Suprapubic skin (tissue), 4 donors: Measurements from ENCODE around the gene GFER. TPM values are rescaled to one million over a fixed set of nuclear protein-coding genes. Genes with fewer than 3 reads are reported as not detected.
"Not testable (repeated sequence)": the region's sequence is repeated elsewhere in the genome, so short reads cannot be mapped to it uniquely, and the experiment has no call there.

Experiments
- DNase-seq, 2 donors: peaks; one replicate each; pipeline ENCODE4 v3.0.0-alpha.2; 2019; ENCODE audit warnings: low spot score in 2 of 2
- H3K27ac ChIP-seq: fragments of 200-600 bp; sonication (generic); one replicate; pipeline ENCODE4 v1.5.1; 2019
- H3K27me3 ChIP-seq: fragments of 200-600 bp; sonication (generic); one replicate; pipeline ENCODE4 v1.5.1; 2019
- H3K36me3 ChIP-seq: fragments of 200-600 bp; sonication (generic); one replicate; pipeline ENCODE4 v1.5.1; 2019
- H3K4me1 ChIP-seq: fragments of 200-600 bp; sonication (generic); one replicate; pipeline ENCODE4 v1.5.1; 2019
- H3K4me3 ChIP-seq: fragments of 200-600 bp; sonication (generic); one replicate; pipeline ENCODE4 v1.5.1; 2019; ENCODE audit warnings: mild to moderate bottlenecking
- H3K9me3 ChIP-seq: fragments of 200-600 bp; sonication (generic); one replicate; pipeline ENCODE4 v1.5.1; 2019
- EP300 ChIP-seq: sonication (generic); formaldehyde crosslinking; IDR thresholded peaks from one replicate; pipeline ENCODE4 v1.6.1; 2017; ENCODE audit warnings: antibody characterized with exemption
- POLR2A ChIP-seq, 2 donors: fragments of 450-650 bp; IDR thresholded peaks; one replicate each; pipeline ENCODE4 v1.6.1; 2017; ENCODE audit warnings: antibody characterized with exemption in 2 of 2, mild to moderate bottlenecking in 2 of 2, moderate library complexity in 2 of 2
- POLR2AphosphoS5 ChIP-seq, 3 donors: sonication (generic); formaldehyde crosslinking; IDR thresholded peaks; one replicate each; pipeline ENCODE4 v1.6.1; 2017; ENCODE audit warnings: antibody characterized with exemption in 3 of 3
- WGBS: methylation state at CpG from one replicate; pipeline ENCODE4 v1.1.5; 2018; 5-methylcytosine and 5-hydroxymethylcytosine counted together
- total RNA-seq, 4 donors: library from RNA; depleted of rRNA; stranded (reverse); fragments of >200 nt; gene quantifications; one replicate each; pipeline ENCODE4 v1.1.0, GENCODE V29; 2016
- TF ChIP-seq, protein P1 (sequence below), 2 donors: fragments of 200-600 bp in 1 of 2; fragments of 450-650 bp in 1 of 2; sonication (generic) in 1 of 2; IDR thresholded peaks; one replicate each; pipeline ENCODE4 v1.5.1; 2016 to 2019; ENCODE audit warnings: antibody characterized with exemption in 2 of 2, mild to moderate bottlenecking in 1 of 2, moderate library complexity in 1 of 2

The GFER gene
- total RNA-seq, 4 donors from 2014 or later, result 7.0 to 11.2 (median 9.5) TPM

- 26% methylated on average over 6 of the region's 7 CpGs for WGBS
- no peak overlapping the region for H3K4me3 ChIP-seq
- H3K9me3 ChIP-seq, result no peaks in the 10 kb centered on the region
- peaks cover 11% of the 10 kb centered on the region for H3K4me1 ChIP-seq
- no peaks in the 10 kb centered on the region for H3K36me3 ChIP-seq
- no peak overlapping the region for H3K27ac ChIP-seq
- no peak for TF ChIP-seq EP300
- no peak for TF ChIP-seq POLR2A (IDR thresholded peaks at IDR 0.05)
- TF ChIP-seq, protein P1, sequence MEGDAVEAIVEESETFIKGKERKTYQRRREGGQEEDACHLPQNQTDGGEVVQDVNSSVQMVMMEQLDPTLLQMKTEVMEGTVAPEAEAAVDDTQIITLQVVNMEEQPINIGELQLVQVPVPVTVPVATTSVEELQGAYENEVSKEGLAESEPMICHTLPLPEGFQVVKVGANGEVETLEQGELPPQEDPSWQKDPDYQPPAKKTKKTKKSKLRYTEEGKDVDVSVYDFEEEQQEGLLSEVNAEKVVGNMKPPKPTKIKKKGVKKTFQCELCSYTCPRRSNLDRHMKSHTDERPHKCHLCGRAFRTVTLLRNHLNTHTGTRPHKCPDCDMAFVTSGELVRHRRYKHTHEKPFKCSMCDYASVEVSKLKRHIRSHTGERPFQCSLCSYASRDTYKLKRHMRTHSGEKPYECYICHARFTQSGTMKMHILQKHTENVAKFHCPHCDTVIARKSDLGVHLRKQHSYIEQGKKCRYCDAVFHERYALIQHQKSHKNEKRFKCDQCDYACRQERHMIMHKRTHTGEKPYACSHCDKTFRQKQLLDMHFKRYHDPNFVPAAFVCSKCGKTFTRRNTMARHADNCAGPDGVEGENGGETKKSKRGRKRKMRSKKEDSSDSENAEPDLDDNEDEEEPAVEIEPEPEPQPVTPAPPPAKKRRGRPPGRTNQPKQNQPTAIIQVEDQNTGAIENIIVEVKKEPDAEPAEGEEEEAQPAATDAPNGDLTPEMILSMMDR (IDR thresholded peaks at IDR 0.05), result no peak
- no peak for TF ChIP-seq POLR2AphosphoS5 (IDR thresholded peaks at IDR 0.05)
- H3K27me3 ChIP-seq, result no peaks in the 10 kb centered on the region
- no peak for DNase-seq
Measured at GRCh38 chr16:1950047-1950446, 33.9 kb upstream of the GFER start.

- no peak for TF ChIP-seq POLR2AphosphoS5 (IDR thresholded peaks at IDR 0.05)
- TF ChIP-seq, protein P1 (IDR thresholded peaks at IDR 0.05), result no peak
- TF ChIP-seq EP300, result no peak
- no peak for TF ChIP-seq POLR2A (IDR thresholded peaks at IDR 0.05)
- 66% methylated on average over 7 of the region's 19 CpGs for WGBS
- no peaks in the 10 kb centered on the region for H3K27me3 ChIP-seq
- H3K4me3 ChIP-seq, result no peak overlapping the region
- H3K4me1 ChIP-seq, result peaks cover 11% of the 10 kb centered on the region
- H3K36me3 ChIP-seq, result no peaks in the 10 kb centered on the region
- no peak overlapping the region for H3K27ac ChIP-seq
- DNase-seq, result no peak
- no peaks in the 10 kb centered on the region for H3K9me3 ChIP-seq
Measured at GRCh38 chr16:1950559-1950958, 33.4 kb upstream of the GFER start.

- DNase-seq, result peak in 1 of 2 donors; percentile 64
- H3K27me3 ChIP-seq, result no peaks in the 10 kb centered on the region
- no peaks in the 10 kb centered on the region for H3K36me3 ChIP-seq
- H3K27ac ChIP-seq, result no peak overlapping the region
- no peak overlapping the region for H3K4me3 ChIP-seq
- WGBS, result 95% methylated on average over 22 of the region's 22 CpGs
- no peak for TF ChIP-seq POLR2AphosphoS5 (IDR thresholded peaks at IDR 0.05)
- no peak for TF ChIP-seq POLR2A (IDR thresholded peaks at IDR 0.05)
- TF ChIP-seq, protein P1 (IDR thresholded peaks at IDR 0.05), result no peak
- no peak for TF ChIP-seq EP300
- peaks cover 12% of the 10 kb centered on the region for H3K4me1 ChIP-seq
- no peaks in the 10 kb centered on the region for H3K9me3 ChIP-seq
Measured at GRCh38 chr16:1953734-1954133, 30.3 kb upstream of the GFER start.

DNA sequence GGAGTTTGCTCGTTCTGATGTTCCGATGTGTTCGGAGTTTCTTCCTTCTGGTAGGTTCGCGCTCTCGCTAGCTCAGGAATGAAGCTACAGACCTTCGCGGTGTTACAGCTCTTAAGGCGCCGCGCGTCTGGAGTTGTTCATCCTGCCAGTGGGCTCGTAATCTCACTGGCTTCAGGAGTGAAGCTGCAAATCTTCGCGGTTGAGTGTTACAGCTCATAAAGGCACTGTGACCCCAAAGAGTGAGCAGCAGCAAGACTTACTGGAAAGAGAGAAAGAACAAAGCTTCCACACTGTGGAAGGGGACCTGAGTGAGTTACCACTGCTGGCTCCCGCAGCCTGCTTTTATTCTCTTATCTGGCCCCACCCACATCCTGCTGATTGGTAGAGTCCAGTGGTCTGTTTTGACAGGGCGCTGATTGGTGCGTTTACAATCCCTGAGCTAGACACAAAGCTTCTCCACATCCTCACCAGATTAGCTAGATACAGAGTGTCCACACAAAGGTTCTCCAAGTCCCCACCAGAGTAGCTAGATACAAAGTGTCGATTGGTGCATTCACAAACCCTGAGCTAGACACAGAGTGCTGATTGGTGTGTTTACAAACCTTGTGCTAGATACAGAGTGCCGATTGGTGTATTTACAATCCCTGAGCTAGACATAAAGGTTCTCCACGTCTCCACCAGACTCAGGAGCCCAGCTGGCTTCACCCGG, 26.4 kb upstream of the GFER start:
- 87% methylated on average over 15 of the region's 22 CpGs for WGBS
- not testable (repeated sequence) for H3K27ac ChIP-seq, H3K27me3 ChIP-seq, H3K9me3 ChIP-seq, H3K4me3 ChIP-seq, DNase-seq
- peaks cover 15% of the 10 kb centered on the region for H3K36me3 ChIP-seq
- H3K4me1 ChIP-seq, result peaks cover 28% of the 10 kb centered on the region

- not testable (repeated sequence) for H3K9me3 ChIP-seq, H3K27me3 ChIP-seq, H3K4me3 ChIP-seq, H3K27ac ChIP-seq
- H3K36me3 ChIP-seq, result peaks cover 20% of the 10 kb centered on the region
- H3K4me1 ChIP-seq, result peaks cover 33% of the 10 kb centered on the region
- DNase-seq, result peak in 1 of 2 donors; percentile 68
- no CpG with 5 or more reads among the region's 30 CpGs for WGBS
Measured at GRCh38 chr16:1958143-1958491, 25.9 kb upstream of the GFER start.

DNA sequence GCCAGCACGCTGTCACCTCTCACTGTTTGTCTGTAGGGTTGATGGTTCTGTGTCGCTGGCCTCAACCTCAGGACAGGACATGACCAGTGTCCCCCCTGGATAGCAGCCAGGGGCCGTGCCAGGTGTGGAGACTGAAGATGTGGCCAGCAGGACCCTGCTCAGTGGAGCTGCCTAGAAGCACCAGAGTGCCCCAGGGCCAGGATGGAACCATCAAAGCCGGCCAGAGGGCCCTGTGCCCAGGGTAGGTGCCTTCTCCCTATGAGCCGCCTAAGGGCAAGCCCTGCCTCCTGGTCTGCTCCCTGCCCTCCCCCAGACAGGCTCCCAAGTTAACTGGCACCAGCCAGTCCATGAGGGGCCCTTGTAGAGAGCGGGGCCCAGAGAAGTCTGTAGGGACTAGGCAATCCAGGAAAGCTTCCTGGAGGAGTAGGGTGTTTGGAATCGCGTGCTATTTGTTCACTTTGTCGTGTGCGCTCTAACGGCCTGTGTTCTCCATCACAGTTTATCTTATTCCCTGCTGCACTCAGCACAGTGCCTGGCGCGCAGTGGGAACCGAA, 25.2 kb upstream of the GFER start:
- DNase-seq, result peak in 1 of 2 donors; percentile 74
- H3K4me1 ChIP-seq, result peaks cover 37% of the 10 kb centered on the region
- H3K4me3 ChIP-seq, result peak overlapping the region; percentile 70
- peaks cover 23% of the 10 kb centered on the region for H3K36me3 ChIP-seq
- WGBS, result 20% methylated on average over 12 of the region's 14 CpGs
- no peak overlapping the region for H3K27ac ChIP-seq
- H3K27me3 ChIP-seq, result no peaks in the 10 kb centered on the region
- TF ChIP-seq POLR2A (IDR thresholded peaks at IDR 0.05) (no peak), POLR2AphosphoS5 (IDR thresholded peaks at IDR 0.05) (no peak), EP300 (no peak)
- TF ChIP-seq, protein P1 (IDR thresholded peaks at IDR 0.05), result no peak
- H3K9me3 ChIP-seq, result no peaks in the 10 kb centered on the region
